Neural crest cell (in vitro differentiated cells): ENCODE measurements around the gene ESR2. TPM values are rescaled to one million over a fixed set of nuclear protein-coding genes. Genes with fewer than 3 reads are reported as not detected.
A peak's percentile ranks its signal among the peaks of the same experiment; 100 is the strongest.

Experiments used
- DNase-seq: peaks from one replicate; pipeline ENCODE4 v3.0.0; 2021; ENCODE audit warnings: low read depth, mixed read lengths, low spot score
- H3K27ac Mint-ChIP-seq: one replicate; pipeline ENCODE4 v1.8.0; 2021; ENCODE audit warnings: mild to moderate bottlenecking, mixed read lengths; ENCODE audit not compliant: unreplicated experiment
- H3K27me3 Mint-ChIP-seq: 2 replicates; pipeline ENCODE4 v1.8.0; 2021; ENCODE audit warnings: low read depth, mild to moderate bottlenecking, mixed read lengths
- H3K36me3 Mint-ChIP-seq: 2 replicates; pipeline ENCODE4 v1.8.0; 2021; ENCODE audit warnings: low read depth, mild to moderate bottlenecking, mixed read lengths
- H3K4me1 Mint-ChIP-seq: 2 replicates; pipeline ENCODE4 v1.8.0; 2021; ENCODE audit warnings: mixed read lengths
- H3K4me3 Mint-ChIP-seq: one replicate; pipeline ENCODE4 v1.8.0; 2021; ENCODE audit warnings: mild to moderate bottlenecking, mixed read lengths
- H3K9me3 Mint-ChIP-seq: 2 replicates; pipeline ENCODE4 v1.8.0; 2021; ENCODE audit warnings: mixed read lengths
- CTCF ChIP-seq: fragments of 200-600 bp; sonication (generic); conservative IDR thresholded peaks from 2 replicates; pipeline ENCODE4 v1.5.0; 2021; ENCODE audit warnings: antibody characterized with exemption, mild to moderate bottlenecking
- total RNA-seq: library from RNA; stranded (reverse); gene quantifications from 2 replicates; pipeline ENCODE4 v1.2.1, GENCODE V29; 2021

Gene ESR2
- total RNA-seq, 1 donor from 2014 or later: 0.33 TPM

GRCh38 chr14:64098120-64098519 lies 196.1 kb downstream of the ESR2 start:
- H3K4me3 Mint-ChIP-seq: no peak overlapping the region
- H3K4me1 Mint-ChIP-seq: no peaks in the 10 kb centered on the region
- H3K9me3 Mint-ChIP-seq: peaks cover 2% of the 10 kb centered on the region
- no peaks in the 10 kb centered on the region for H3K27me3 Mint-ChIP-seq
- peaks cover 17% of the 10 kb centered on the region for H3K36me3 Mint-ChIP-seq
- H3K27ac Mint-ChIP-seq: peak overlapping the region; percentile 92
- no peak for TF ChIP-seq CTCF
- DNase-seq: no peak

- no peak for DNase-seq
- Mint-ChIP-seq H3K4me1 (no peaks in the 10 kb centered on the region), H3K9me3 (peaks cover 2% of the 10 kb centered on the region), H3K27ac (no peak overlapping the region), H3K36me3 (peaks cover 9% of the 10 kb centered on the region), H3K4me3 (no peak overlapping the region), H3K27me3 (no peaks in the 10 kb centered on the region)
- TF ChIP-seq CTCF: no peak
These were observed 198.6 kb downstream of the ESR2 start for GRCh38 chr14:64095620-64096019.

GRCh38 chr14:64092940-64093339 lies 201.2 kb downstream of the ESR2 start:
- H3K4me1 Mint-ChIP-seq: peaks cover 6% of the 10 kb centered on the region
- TF ChIP-seq CTCF: no peak
- peaks cover 2% of the 10 kb centered on the region for H3K36me3 Mint-ChIP-seq
- DNase-seq: no peak
- no peaks in the 10 kb centered on the region for H3K27me3 Mint-ChIP-seq
- H3K9me3 Mint-ChIP-seq: no peaks in the 10 kb centered on the region
- no peak overlapping the region for H3K4me3 Mint-ChIP-seq
- H3K27ac Mint-ChIP-seq: no peak overlapping the region

- H3K27ac Mint-ChIP-seq: no peak overlapping the region
- no peak for DNase-seq
- TF ChIP-seq CTCF: no peak
- peaks cover 2% of the 10 kb centered on the region for H3K36me3 Mint-ChIP-seq
- peaks cover 6% of the 10 kb centered on the region for H3K4me1 Mint-ChIP-seq
- H3K4me3 Mint-ChIP-seq: no peak overlapping the region
- H3K27me3 Mint-ChIP-seq: no peaks in the 10 kb centered on the region
- no peaks in the 10 kb centered on the region for H3K9me3 Mint-ChIP-seq
These were observed 201.8 kb downstream of the ESR2 start for GRCh38 chr14:64092338-64092737.

- H3K27ac Mint-ChIP-seq: no peak overlapping the region
- no peaks in the 10 kb centered on the region for H3K9me3 Mint-ChIP-seq
- no peak for TF ChIP-seq CTCF
- no peak overlapping the region for H3K4me3 Mint-ChIP-seq
- H3K4me1 Mint-ChIP-seq: peaks cover 6% of the 10 kb centered on the region
- H3K36me3 Mint-ChIP-seq: peaks cover 2% of the 10 kb centered on the region
- H3K27me3 Mint-ChIP-seq: no peaks in the 10 kb centered on the region
- DNase-seq: no peak
These were observed 203.0 kb downstream of the ESR2 start for GRCh38 chr14:64091217-64091616.

- Mint-ChIP-seq H3K4me3 (no peak overlapping the region), H3K4me1 (peaks cover 6% of the 10 kb centered on the region), H3K9me3 (no peaks in the 10 kb centered on the region), H3K27me3 (no peaks in the 10 kb centered on the region), H3K36me3 (peaks cover 2% of the 10 kb centered on the region), H3K27ac (no peak overlapping the region)
- DNase-seq: no peak
- no peak for TF ChIP-seq CTCF
These were observed 204.3 kb downstream of the ESR2 start for GRCh38 chr14:64089920-64090319.
